Activated CD8-positive, alpha-beta memory T cell treated with anti-CD3 and anti-CD28 coated beads, Interleukin-2, amount 50 U/mL, for 1 hour (primary cell): ENCODE data around the gene DISP3.

Experiments
- DNase-seq: peaks from one replicate; pipeline ENCODE4 v3.0.0-alpha.2; 2020; ENCODE audit errors: extremely low read depth

DISP3 gene

DNA sequence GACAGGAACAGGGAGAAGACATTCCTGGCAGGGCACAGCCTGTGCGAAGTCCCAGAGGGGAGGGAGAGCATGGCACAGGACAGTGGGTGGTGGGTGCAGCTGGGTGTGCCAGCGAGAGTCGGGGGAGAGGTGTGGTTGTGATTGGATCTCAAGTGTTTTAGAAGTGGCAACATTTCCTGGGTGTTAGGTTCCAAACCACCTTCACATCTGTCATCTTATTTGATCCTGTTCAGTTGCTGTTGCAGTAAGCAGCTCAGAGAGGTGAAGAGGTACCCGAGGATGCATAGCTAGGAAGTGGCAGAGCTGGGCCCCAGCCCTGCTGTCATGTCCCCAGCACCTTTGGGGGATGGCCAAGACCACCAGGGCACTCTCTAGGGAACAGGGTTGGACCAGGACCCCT lies 22.0 kb upstream of the DISP3 start:
- DNase-seq: no peak

DNA sequence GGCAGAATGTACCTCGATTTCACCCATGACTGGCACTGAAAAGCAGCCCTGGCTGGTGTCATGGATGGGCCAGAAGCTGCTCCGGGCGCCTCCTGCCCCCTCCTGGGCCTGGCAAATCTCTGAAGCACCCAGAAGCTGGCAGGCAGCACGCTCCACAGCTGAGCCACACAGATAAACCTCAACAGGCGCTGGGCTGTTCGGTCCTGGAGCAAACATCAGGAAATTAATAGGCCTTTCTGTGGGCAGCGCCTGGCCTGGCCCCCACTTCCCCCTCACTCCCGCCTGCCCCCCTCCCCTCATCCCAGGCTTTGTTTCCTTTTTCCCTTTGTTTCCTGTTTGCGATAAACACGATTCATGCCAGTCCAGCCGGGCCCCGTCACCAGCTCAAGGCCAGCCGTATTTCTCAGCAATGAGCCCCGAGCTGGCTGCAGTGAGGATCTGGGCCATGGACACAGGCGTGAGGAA lies 20.1 kb upstream of the DISP3 start:
- no peak for DNase-seq

DNA sequence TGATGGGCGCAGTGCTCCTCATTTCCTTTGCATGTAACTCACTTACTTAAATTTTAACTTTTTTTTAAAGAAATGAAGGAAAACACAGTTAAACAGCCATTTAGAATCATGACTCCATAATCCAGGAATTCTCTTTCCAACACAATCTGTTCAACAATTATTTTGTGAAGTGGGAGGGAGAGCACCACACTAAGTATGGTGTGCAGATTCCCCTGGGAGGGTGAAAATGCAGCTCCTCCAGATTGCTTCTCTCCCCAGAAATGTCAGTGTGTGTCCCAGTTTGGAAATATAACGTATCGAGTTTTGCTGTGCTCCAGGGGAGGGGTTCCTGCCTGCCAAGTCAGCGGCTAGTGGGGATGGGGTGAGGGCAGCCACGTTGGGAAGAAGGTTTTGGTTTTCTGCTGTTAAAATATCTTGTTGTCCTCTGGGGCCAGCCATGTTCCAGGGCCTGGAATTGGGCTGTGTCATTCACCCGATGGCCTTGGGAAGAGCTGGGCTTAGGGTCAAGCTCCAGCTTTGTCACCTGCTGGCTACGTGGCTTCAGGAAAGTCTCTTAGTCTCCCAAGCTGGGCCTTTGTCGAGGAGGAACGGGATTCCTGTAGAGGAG lies 17.3 kb upstream of the DISP3 start:
- no peak for DNase-seq

DNA sequence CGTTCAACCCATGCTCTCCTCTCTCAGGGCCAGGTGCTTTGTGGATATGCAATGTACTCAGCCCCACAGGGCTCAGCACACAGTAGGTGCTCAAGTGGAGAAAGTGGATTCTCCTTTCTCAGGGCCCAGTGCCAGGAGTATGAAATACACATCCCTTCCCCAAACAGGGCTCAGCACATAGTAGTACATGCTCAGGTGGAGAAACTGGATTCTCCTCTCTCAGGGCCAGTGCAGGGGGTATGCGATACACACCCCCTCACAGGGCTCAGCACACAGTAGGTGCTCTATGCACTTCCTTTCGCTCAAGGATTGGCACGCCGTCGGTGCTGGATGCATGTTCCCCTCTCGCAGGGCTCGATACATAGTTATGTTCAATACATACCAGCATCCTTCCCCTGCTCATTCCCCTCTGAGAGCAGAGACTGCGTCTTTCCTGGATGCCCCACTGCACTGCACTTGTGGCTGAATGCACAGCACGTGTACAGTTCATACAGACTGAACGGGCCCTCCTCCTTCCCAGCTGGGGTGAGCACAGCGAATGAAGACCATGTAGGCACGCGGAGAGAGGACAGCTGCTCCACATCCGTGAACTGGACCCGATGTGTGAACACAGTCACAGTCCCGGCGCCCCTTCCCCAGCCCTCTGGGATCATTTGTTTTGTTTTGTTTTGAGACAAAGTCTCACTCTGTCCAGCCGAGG lies 16.6 kb upstream of the DISP3 start:
- DNase-seq: no peak

DNA sequence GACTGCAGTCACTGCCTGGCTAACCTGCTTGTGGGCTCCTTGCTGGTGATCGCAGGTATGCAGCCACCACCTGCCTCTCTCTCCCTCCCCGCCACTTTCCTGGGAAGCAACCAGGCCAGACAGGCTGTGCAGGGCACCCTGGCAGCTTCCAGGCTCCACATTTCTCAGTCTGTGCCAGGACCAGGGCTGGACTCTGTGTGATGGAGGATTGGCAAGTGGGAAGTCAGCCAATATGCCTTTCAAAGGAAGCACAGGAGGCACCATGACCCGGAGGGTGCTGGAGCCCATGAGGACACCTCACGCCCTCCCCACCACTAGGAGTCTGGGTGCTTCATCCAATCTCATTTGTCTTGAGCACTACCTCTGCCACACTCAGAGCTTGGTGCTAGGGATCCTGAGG lies 15.8 kb upstream of the DISP3 start:
- no peak for DNase-seq

DNA sequence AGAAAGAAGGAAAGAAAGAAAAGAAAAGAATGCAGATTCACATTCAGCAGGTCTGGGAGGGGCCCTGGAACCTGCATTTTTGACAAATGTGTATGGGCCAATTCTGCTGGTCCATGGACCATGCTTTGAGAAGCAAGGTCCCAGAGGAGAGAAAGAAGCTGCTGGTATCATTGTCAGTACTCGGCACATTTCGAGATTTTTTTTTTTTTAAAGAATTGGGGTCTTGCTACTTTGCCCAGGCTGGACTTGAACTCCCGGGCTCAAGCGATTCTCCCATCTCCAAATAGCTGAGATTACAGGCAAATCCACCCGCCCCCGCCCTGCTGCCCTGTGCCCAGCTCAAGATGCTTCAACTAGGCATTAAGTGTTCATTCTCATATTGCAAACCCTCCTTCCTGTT lies 13.6 kb upstream of the DISP3 start:
- no peak for DNase-seq

DNA sequence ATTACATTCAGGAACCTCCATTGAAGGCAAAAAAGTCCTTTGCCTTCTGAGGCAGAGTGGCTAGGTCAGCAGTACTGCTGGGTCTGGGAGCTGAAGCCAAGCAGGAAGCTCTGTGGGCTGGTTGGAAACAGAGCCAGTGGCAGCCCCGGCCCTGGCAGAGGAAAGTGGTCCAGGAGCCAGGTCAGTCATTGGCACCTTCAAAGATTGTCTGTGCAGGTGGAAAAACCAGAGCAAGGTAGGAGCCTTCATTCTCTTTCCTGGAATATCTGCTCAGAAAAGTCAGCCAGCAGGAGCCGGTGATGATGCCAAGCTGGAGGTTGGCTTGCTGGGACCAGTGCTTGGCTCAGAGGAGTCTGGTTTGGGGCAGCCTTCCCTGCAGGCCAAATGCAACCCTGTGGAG lies 12.5 kb upstream of the DISP3 start:
- no peak for DNase-seq

DNA sequence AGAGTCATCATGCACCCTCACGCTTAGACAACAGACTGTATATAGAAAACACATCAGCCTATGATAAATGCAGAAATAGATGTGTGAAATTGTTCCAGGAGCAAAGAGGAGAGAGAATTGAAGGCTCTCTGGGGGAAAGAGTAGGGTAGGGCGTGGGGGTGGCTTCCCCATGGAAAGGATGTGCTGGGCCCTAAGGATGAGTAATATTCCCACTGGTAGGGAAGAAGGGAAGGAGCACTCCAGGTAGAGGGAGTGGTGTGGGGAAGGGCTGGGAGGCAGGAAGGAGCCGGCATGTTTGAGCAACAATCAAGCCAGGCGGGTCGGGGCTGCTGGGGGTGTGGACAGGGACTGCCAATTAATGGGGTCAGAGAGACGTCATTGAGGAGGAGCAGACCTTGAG lies 10.1 kb upstream of the DISP3 start:
- no peak for DNase-seq

DNA sequence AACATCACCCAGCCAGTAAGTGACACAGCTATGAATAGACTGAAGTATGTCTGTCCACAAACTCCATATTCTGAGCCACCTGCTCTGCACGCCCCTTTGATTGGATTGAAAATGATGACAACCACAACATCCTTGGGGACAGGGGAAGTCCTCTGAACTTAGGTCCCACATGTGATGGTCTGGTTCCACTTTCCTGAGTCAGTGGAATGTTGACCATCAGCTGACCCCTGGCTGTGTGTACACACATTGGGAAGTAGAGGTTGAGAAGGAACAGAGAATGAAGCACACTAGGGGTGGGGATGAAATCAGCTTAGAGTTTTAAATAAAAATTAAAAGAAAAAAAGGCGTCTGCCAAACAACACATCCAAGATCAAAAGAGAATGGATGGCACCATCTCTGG lies 8.0 kb upstream of the DISP3 start:
- no peak for DNase-seq

DNA sequence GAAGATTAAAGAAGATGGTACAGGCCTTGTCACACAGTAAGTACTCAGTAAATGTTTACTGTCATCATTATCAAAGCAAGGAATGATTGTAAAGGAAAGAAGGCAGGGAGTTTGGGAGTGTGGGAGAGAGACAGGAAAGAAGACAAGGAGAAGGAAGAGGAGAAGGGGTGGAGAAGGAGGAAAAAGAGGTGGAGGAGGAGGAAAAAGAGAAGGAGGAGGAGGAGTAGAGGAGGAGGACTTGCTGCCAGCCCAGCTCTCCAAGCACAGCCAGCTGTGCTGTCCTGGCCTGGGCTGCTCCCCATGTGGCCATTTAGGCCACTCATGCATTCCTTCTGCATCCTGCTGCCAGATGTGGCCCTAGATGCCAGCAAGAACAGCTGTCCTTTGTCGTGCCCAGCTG lies 7.5 kb upstream of the DISP3 start:
- DNase-seq: no peak

DNA sequence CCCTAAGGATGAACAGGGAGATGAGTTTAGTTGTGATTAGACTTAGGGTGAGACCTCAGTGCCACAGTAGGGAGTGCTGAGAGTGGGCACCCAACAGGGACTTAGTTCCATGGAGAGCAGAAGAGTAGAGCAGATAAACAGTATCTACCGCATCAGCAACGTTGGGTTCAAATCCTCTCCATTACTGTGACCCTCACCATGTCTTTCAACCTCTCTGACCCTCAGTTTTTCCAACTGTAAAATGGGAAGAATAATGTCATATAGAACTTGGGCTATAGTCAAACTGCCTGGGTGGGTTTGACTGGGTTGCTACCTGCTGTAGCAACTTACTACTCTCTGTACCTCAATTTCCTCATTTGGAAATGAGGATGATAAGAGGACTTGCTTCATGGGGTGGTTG lies 6.7 kb upstream of the DISP3 start:
- no peak for DNase-seq

DNA sequence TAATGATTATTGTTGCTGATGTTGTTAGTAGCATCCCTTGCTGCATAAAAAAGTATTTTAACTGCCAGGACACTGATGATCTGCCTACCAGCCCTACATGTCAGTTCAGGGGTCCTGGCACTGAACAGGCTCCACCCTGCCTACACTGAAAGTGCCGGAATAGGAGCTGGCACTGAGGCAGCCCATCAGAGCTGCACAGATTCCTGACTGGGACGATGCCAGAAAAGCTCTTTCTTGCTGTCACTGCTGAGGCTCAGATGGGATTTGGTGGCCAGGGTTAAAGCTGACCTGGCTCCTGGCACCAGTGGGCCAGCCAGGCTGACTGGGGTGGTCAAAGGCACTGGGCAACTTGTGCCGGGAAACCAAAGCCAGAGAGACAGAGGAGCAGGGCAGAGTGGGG lies 6.2 kb upstream of the DISP3 start:
- DNase-seq: no peak

DNA sequence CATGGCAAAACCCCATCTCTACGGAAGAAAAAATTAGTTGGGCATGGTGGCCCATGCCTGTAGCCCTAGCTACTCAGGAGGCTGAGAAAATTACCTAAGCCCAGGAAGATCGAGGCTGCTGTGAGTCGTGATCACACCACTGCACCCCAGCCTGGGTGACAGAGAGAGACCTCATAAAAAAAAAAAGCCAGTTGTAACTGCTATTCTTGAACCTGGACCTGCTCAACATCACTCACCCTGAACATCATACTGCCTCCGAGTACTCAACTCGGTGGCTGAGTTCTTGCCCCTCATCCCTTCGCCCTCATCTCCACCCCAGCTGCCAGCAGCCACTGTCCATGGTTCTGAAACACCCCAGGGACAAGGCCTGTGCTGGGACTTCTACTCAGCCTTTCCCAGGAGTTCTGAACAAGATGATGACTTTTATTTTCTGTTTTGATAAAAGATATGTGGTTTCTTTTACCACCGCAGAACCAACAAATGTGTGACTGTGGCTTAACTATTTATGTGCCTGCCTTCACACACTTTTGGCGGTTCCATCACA lies 5.4 kb upstream of the DISP3 start:
- no peak for DNase-seq

DNA sequence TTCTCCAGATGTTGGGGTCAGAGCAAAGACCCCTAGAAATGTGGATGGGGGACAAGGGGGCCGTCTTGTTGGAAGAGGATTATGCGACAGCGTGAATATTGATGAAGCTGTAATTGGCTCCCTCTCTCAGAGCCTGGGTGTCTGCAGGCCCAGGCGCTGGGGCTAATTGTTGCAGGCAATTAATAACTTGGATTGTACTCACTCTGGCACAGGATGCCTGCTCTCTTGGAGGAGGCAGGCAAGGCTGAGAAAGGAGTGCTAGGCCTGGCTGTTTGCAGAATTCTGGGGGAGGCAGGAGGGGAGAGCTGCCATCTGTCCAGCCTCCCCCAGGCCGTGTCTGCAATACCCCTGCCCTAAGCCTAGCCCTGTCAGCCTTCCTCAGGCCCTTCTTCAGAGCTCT lies 4.1 kb upstream of the DISP3 start:
- DNase-seq: no peak

DNA sequence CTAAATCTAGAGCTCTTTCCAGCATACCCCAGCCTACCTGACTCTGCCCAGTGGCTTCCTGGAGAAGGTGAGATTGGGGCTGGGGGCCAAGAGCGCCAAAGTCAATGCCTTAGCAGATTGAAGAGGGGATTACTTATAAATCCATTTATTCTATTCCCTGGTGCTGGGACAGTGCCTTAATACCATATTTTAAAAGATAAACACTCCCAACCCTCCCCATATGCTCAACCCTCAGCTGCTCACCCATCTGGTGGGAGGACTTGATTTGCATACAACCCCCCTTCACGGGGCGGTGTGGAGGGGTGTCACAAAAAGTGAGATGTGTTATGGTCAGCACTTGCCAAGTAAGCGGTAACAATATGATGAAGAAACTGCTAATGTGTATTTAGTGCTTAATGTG lies 3.2 kb upstream of the DISP3 start:
- no peak for DNase-seq

DNA sequence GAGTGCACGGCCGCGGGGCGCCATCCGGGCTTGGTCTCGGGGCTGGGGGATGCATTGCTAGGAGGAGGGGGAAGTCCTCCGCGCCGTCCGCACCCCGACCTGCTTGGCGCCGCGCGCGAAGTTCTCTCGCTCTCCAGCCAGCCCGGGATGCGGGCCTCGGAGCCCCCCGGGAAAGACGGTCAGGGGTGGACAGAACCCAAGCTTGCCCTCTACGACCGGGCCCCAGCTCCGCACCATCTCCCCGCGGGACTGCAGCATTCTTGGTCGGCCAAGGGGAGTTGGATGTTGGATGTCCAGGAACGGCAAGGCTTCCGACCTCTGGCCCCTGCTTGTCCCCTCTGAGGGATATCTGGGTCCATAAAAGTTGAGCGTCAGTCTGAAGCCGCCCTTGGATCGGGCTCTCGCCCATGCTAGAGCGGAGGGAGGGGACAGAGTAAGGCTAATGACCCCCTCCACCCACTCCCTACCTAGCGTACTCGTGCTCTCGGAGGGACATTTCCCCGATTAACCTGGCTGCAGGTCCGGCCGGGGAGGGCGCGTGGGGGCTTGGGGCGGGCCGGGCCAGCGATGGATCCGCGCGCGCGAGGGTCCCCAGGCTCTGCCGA lies 522 bp downstream of the DISP3 start:
- no peak for DNase-seq

DNA sequence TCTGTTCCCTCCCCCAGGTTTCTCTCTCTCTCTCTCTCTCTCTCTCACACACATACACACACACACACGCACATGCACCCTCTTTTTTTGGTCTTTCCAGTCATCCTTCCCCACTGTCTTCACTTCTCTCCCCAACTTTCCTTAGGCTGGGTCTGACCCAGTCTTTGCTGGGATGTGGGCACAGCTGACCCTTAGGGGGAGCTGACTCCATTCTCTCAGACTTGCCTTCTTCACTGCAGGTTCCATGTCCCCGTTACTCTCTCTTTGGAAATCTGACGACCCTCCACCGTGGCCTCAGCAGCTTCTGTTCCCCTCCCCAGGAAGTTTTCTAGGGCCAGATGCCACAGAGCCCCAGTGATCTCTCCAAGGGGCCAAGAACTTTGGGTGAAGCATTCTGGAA lies 2.1 kb downstream of the DISP3 start:
- DNase-seq: no peak

DNA sequence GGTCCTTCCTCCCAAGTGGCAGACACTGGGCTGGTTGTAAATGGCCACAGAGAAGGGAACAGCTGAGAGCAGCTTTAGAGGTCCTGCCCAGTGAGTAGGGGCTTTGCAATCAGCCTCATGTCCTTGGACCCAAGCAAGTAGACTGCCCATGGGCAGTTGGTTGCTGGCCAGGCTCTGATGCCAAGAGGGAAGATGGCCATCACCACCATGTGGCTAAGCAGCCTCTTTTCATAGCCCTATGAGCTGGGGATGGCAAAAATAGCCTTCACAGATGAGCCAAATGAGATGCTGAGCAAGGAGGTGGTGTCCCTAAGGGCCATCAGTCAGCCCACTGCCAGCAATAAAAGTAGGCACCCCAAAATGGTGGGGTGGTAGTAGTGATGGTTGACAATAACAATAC lies 3.2 kb downstream of the DISP3 start:
- DNase-seq: no peak

DNA sequence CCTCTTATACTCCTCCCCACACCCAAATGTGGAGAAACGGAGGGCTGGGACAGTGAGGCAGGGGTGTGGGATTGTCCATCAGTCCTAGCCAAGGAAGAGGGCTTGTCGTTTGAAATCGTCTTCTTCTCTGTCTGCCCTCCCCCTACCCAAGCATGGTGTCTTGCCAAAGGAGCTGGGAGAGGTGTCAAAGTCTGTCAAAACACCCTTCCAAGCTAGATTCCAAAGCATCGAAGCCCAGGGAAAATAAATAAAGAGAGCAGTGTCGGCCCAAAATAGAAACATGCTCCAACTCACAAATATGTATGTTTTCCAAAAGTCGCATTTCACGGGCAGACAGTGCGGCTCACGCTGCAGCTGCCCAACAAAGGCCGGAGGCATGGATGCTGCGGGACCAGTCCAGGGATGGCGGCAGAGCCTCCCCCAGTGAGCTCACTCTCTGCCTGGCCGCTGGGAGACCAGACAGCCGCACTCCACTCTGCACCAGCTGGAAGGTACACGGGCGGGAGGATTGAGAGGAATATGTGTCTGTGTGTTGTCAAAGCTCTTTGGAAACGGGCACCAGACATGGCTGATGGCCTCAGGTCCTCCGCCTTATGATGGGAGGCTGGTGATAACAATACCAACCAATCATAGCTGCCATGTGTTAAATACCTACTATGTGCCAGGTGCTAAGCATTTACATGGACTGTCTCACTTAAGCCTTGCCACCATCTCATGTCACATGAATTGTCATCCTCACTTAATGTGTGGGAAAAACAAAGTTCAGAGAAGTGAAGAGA lies 3.9 kb downstream of the DISP3 start:
- DNase-seq: no peak

DNA sequence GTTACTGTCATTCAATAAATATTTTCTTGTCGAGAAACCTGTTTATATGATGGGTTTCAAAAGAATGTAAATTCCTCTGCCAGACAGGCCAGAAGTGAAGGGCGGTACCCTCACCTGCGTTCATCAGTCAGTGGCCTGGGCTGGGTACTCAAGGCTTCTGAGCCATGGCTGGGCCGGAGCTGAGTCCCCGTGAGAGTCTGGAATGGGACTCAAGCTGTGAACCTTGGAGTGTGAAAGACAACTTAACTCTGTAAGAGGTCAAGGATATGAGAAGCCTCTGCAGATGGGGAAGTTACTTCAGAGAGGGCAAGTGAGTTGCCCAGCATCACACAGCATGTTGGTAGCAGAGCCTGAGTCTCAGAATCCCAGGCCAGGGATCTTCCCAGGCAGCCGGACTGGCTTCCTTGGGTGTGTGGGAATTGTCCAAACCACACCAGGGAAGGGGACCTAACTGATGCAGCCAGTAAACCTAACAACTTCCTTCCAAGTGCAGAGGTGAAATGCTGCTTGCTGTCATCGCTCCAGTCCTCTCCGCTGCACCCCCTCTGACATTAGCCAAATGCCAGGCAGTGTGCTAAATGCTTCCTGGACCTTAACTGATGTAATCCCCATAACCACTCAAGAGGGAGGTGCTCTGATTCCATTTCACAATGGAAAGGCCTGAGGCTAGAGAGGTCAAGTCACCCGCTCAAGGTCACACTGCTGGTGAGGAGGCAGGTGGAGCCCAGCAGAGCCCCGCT lies 4.8 kb downstream of the DISP3 start:
- DNase-seq: no peak

DNA sequence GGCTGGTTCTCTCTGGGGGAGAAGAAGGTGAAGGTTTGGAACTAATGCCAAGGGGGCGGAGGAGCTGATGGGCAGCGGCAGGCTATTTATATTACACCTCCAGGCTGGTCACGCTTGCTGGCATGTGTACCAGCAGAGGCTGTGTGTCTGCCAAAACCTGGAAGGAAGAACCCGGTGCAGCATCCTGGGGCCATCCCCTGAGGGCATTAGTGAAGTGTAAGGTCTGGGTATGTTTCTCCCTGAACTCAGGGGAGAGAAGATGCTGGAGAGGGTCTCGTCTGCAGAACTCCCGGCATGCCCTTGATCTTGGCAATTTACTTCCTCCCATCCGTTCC lies 5.3 kb downstream of the DISP3 start:
- no peak for DNase-seq

DNA sequence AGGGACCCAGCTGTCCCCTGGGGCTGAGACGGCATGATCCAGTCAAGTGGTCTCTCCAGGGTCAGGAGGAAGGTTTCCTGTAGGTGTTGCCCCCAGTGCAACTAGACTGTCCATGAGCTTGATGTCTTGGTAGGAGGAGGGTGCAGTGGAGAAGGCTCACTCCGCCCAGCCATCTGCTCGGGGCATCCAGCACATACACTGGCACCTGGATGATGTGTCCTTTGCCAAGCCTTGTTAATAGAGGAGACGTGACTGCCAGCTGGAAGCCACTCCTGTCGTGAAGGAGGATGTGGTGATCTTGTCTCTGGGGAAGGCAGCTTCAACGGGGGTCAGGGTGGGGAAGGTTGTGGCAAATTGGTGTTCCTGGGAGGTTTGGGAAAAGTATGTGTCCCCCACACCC lies 6.2 kb downstream of the DISP3 start:
- no peak for DNase-seq
